ENCODE data around the gene PPP3CA. TPM values are rescaled to one million over a fixed set of nuclear protein-coding genes. Genes with fewer than 3 reads are reported as not detected.

Gene PPP3CA
- total RNA-seq, 1 donor from 2014 or later: 38.4 TPM

- no peak overlapping the region for H2AFZ ChIP-seq (replicated peaks)
- no peaks in the 10 kb centered on the region for H3K27me3 ChIP-seq
- H3K4me2 ChIP-seq: no peak overlapping the region
- no peaks in the 10 kb centered on the region for H3F3A ChIP-seq (ENCODE audit: low read depth)
- DNase-seq (ENCODE audit: low spot score): no peak
- H3K79me2 ChIP-seq (ENCODE audit: low read depth): no peaks in the 10 kb centered on the region
- H3K4me3 ChIP-seq: no peak overlapping the region
- no peaks in the 10 kb centered on the region for H3K9me3 ChIP-seq (ENCODE audit: low read depth)
- peaks cover 3% of the 10 kb centered on the region for H3K4me1 Mint-ChIP-seq
- H3K4me3 Mint-ChIP-seq: no peak overlapping the region
- no peak overlapping the region for H3K27ac ChIP-seq
- no peaks in the 10 kb centered on the region for H3K36me3 Mint-ChIP-seq
- peaks cover 5% of the 10 kb centered on the region for H3K4me1 ChIP-seq
- H3K27me3 Mint-ChIP-seq (ENCODE audit: insufficient read depth, low read depth): no peaks in the 10 kb centered on the region
- H3K36me3 ChIP-seq: no peaks in the 10 kb centered on the region
- H3K9ac ChIP-seq: no peak overlapping the region
- no peak overlapping the region for H3K27ac Mint-ChIP-seq
- H4K20me1 ChIP-seq (ENCODE audit: low read depth): no peaks in the 10 kb centered on the region
- H3K9me3 Mint-ChIP-seq: peaks cover 7% of the 10 kb centered on the region
- TF ChIP-seq CTCF (IDR thresholded peaks at IDR 0.05) (no peak), EZH2 (IDR thresholded peaks at IDR 0.05) (no peak), EZH2phosphoT487 (IDR thresholded peaks at IDR 0.05) (no peak)
These were observed 222.0 kb downstream of the PPP3CA start for GRCh38 chr4:101125045-101125942.

GRCh38 chr4:101123231-101123630, 224.1 kb downstream of the PPP3CA start:
- Histone ChIP-seq H3K9ac (no peak overlapping the region), H3K36me3 (no peaks in the 10 kb centered on the region), H2AFZ (replicated peaks) (no peak overlapping the region), H3F3A (ENCODE audit: low read depth) (no peaks in the 10 kb centered on the region), H4K20me1 (ENCODE audit: low read depth) (no peaks in the 10 kb centered on the region), H3K4me3 (no peak overlapping the region), H3K4me1 (peaks cover 12% of the 10 kb centered on the region), H3K4me2 (no peak overlapping the region), H3K79me2 (ENCODE audit: low read depth) (no peaks in the 10 kb centered on the region), H3K27me3 (no peaks in the 10 kb centered on the region), H3K9me3 (ENCODE audit: low read depth) (no peaks in the 10 kb centered on the region), H3K27ac (no peak overlapping the region)
- no peak overlapping the region for H3K4me3 Mint-ChIP-seq
- no peak for TF ChIP-seq EZH2 (IDR thresholded peaks at IDR 0.05)
- TF ChIP-seq CTCF (IDR thresholded peaks at IDR 0.05): no peak
- no peak for TF ChIP-seq EZH2phosphoT487 (IDR thresholded peaks at IDR 0.05)
- H3K9me3 Mint-ChIP-seq: peaks cover 2% of the 10 kb centered on the region
- peaks cover 3% of the 10 kb centered on the region for H3K4me1 Mint-ChIP-seq
- no peak for DNase-seq (ENCODE audit: low spot score)
- no peaks in the 10 kb centered on the region for H3K36me3 Mint-ChIP-seq
- H3K27ac Mint-ChIP-seq: no peak overlapping the region
- H3K27me3 Mint-ChIP-seq (ENCODE audit: insufficient read depth, low read depth): no peaks in the 10 kb centered on the region

- H3K27ac Mint-ChIP-seq: no peak overlapping the region
- DNase-seq (ENCODE audit: low spot score): no peak
- H3K4me3 Mint-ChIP-seq: no peak overlapping the region
- H3K79me2 ChIP-seq (ENCODE audit: low read depth): no peaks in the 10 kb centered on the region
- H2AFZ ChIP-seq (replicated peaks): no peak overlapping the region
- no peak for TF ChIP-seq EZH2phosphoT487 (IDR thresholded peaks at IDR 0.05)
- no peak for TF ChIP-seq CTCF (IDR thresholded peaks at IDR 0.05)
- no peak for TF ChIP-seq EZH2 (IDR thresholded peaks at IDR 0.05)
- H3K27me3 Mint-ChIP-seq (ENCODE audit: insufficient read depth, low read depth): no peaks in the 10 kb centered on the region
- H3F3A ChIP-seq (ENCODE audit: low read depth): no peaks in the 10 kb centered on the region
- H3K4me1 Mint-ChIP-seq: peaks cover 3% of the 10 kb centered on the region
- no peak overlapping the region for H3K4me3 ChIP-seq
- H3K36me3 ChIP-seq: no peaks in the 10 kb centered on the region
- no peak overlapping the region for H3K4me2 ChIP-seq
- H3K36me3 Mint-ChIP-seq: no peaks in the 10 kb centered on the region
- H3K27ac ChIP-seq: no peak overlapping the region
- H3K9me3 Mint-ChIP-seq: peaks cover 2% of the 10 kb centered on the region
- H3K9me3 ChIP-seq (ENCODE audit: low read depth): no peaks in the 10 kb centered on the region
- no peak overlapping the region for H3K9ac ChIP-seq
- H4K20me1 ChIP-seq (ENCODE audit: low read depth): no peaks in the 10 kb centered on the region
- no peaks in the 10 kb centered on the region for H3K27me3 ChIP-seq
- peaks cover 12% of the 10 kb centered on the region for H3K4me1 ChIP-seq
These were observed 225.3 kb downstream of the PPP3CA start for GRCh38 chr4:101122019-101122418.

Measured in neural progenitor cell (in vitro differentiated cells).